T-helper 17 cell (primary cell): Measurements from ENCODE around the gene AKAP13. TPM values are rescaled to one million over a fixed set of nuclear protein-coding genes. Genes with fewer than 3 reads are reported as not detected.

ENCODE experiments used
- ATAC-seq: fragments of 150-1000 bp; cut with Tn5 transposase; 2 replicates; pipeline ENCODE4 v1.10.0; 2021; ENCODE audit warnings: mild to moderate bottlenecking, moderate library complexity
- DNase-seq, 3 donors: peaks; one replicate each; pipeline versions ENCODE4 v3.0.0 to v3.0.0-alpha.2; 2020 to 2021
- H3K9me3 ChIP-seq: one replicate; pipeline ENCODE4 v1.7.0; 2013; ENCODE audit warnings: low read length, mild to moderate bottlenecking; ENCODE audit not compliant: control insufficient read depth, poor library complexity, severe bottlenecking
- H3K27ac Mint-ChIP-seq: one replicate; pipeline ENCODE4 v1.8.0; 2022; ENCODE audit warnings: mild to moderate bottlenecking, moderate library complexity, mixed read lengths
- H3K27me3 Mint-ChIP-seq: one replicate; pipeline ENCODE4 v1.8.0; 2022; ENCODE audit warnings: mixed read lengths
- H3K36me3 Mint-ChIP-seq: one replicate; pipeline ENCODE4 v1.8.0; 2022; ENCODE audit warnings: low read depth, mixed read lengths
- H3K4me1 Mint-ChIP-seq: one replicate; pipeline ENCODE4 v1.8.0; 2022; ENCODE audit warnings: mild to moderate bottlenecking, mixed read lengths
- H3K4me3 Mint-ChIP-seq: one replicate; pipeline ENCODE4 v1.8.0; 2022; ENCODE audit warnings: mild to moderate bottlenecking, moderate library complexity, mixed read lengths
- total RNA-seq, 4 donors: library from RNA in 2 of 4; stranded (reverse) in 2 of 4; gene quantifications; one replicate each; pipeline ENCODE4 v1.2.3 and lab custom pipeline; 2022 to 2026

AKAP13 gene
- total RNA-seq, 2 donors from 2014 or later = 426 to 437 TPM

- Mint-ChIP-seq H3K4me3 (no peak overlapping the region), H3K27ac (no peak overlapping the region), H3K4me1 (peaks cover 48% of the 10 kb centered on the region), H3K36me3 (peaks cover 4% of the 10 kb centered on the region), H3K27me3 (no peaks in the 10 kb centered on the region)
- no peaks in the 10 kb centered on the region for H3K9me3 ChIP-seq
- DNase-seq (no peak), ATAC-seq (peak; percentile 43)
These were observed 239.7 kb downstream of the AKAP13 start for GRCh38 chr15:85619992-85620689.

DNA sequence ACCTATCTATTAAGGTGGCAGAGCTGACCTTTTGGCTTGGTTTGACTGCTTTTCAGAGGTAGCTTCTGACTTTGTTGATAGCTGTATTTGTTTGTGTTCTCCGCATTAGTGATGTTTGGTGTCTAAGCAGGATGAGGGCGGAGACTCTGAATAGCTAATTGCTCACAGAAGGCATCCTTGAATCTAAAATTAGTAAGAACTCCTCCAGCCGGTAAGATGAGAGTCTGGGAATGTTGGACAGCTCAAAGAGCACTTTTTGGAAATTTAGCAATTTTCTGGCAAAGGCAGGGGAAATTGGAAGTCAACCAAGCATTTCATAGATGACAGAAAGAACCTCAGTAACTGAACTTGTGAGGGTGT, 240.3 kb downstream of the AKAP13 start:
- ATAC-seq (peak; percentile 57), DNase-seq (no peak)
- peaks cover 49% of the 10 kb centered on the region for H3K4me1 Mint-ChIP-seq

DNA sequence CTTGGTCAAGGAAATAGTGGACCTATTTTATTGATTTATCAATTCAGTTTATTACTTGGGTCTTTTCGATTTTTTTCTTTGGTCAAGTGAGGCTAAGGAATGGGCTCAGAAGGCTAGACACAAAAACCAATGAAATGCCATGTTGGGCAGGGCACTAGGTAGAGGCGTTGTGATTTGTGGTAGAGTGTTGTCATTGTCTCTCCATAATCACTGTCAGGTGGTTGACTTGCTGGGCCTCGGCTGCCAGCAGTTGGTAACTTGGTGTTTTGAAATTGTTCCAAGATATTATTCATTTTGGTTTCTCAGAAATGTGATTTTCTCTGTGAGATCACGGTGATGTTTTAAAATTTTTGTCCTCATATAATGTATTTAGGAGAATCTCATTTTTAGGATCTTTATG, 240.7 kb downstream of the AKAP13 start:
- H3K9me3 ChIP-seq = no peaks in the 10 kb centered on the region
- Mint-ChIP-seq H3K4me1 (peaks cover 49% of the 10 kb centered on the region), H3K27ac (no peak overlapping the region), H3K4me3 (no peak overlapping the region), H3K36me3 (peaks cover 4% of the 10 kb centered on the region), H3K27me3 (no peaks in the 10 kb centered on the region)
- DNase-seq = no peak
- ATAC-seq = no peak

More for the DNA sequence above, 240.3 kb downstream of the AKAP13 start:
- H3K27me3 Mint-ChIP-seq = no peaks in the 10 kb centered on the region
- no peak overlapping the region for H3K4me3 Mint-ChIP-seq
- no peak overlapping the region for H3K27ac Mint-ChIP-seq
- peaks cover 4% of the 10 kb centered on the region for H3K36me3 Mint-ChIP-seq
- H3K9me3 ChIP-seq = no peaks in the 10 kb centered on the region

GRCh38 chr15:85622221-85622831, 241.9 kb downstream of the AKAP13 start:
- Mint-ChIP-seq H3K4me1 (peaks cover 56% of the 10 kb centered on the region), H3K4me3 (peak overlapping the region; percentile 34), H3K27ac (no peak overlapping the region), H3K27me3 (no peaks in the 10 kb centered on the region), H3K36me3 (peaks cover 7% of the 10 kb centered on the region)
- no peaks in the 10 kb centered on the region for H3K9me3 ChIP-seq
- ATAC-seq (no peak), DNase-seq (no peak)

DNA sequence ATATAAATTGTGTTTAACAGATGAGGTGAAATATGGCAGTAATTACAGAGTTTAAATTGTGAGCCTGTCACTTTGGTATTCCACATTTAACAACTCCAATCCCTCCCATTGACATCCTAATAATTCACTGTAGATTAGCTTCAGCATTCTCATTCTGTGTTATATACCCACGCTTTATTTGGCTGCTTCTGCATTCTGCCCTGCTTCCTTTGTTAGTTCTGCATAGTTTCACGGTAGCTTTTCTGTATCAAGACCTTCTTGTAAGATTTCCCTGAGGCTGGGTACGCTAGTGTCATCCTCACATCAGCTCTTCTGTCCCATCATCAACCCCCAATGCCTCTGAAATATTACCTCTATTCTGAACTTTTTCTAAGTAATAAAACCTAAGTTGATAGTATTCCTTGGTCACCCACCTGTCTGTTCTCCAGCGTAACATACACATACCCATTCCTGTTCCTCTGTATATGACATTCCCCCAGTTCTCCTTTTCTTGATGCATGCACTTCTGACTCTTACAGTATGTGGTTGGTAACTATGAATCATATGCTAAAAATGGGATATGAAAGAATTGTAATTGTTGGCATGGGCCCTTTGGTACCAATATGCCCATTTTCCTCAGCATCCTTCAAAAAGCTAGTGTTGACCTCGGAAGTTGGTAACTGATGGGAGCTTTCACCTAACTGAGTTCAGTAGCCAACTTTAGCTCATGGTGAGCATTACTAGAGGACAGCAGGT, 243.1 kb downstream of the AKAP13 start:
- H3K4me1 Mint-ChIP-seq = peaks cover 54% of the 10 kb centered on the region
- peak overlapping the region; percentile 82 for H3K4me3 Mint-ChIP-seq
- H3K27me3 Mint-ChIP-seq = no peaks in the 10 kb centered on the region

DNA sequence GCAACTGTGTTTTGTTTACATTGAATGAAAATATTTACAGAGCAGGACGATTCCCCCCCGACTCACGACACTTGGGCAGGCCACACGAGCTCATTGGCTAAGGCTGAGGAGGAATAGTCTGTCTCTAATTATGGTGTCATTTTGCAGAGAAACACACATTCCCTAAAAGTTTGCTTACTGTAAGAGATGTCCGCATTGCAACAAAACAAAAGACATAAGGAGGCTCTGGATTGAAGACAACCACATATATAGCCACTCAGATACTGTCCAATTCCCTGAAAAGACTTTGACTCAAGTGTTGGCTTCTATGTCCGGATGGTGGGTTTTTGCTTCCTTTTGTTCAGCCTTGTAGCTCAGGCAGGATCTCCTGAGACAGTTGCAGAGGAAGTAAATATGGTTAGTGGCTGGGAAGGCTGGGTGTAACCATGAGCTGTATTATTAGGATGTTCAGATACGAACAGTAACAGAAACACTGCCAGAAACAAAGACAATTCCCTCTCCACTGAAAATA, 243.9 kb downstream of the AKAP13 start:
- H3K27me3 Mint-ChIP-seq = no peaks in the 10 kb centered on the region
- peaks cover 59% of the 10 kb centered on the region for H3K4me1 Mint-ChIP-seq
- no peaks in the 10 kb centered on the region for H3K9me3 ChIP-seq
- H3K27ac Mint-ChIP-seq = no peak overlapping the region
- H3K36me3 Mint-ChIP-seq = peaks cover 8% of the 10 kb centered on the region
- peak overlapping the region; percentile 82 for H3K4me3 Mint-ChIP-seq
- DNase-seq (no peak), ATAC-seq (no peak)

More for the DNA sequence above, 243.1 kb downstream of the AKAP13 start:
- Mint-ChIP-seq H3K27ac (no peak overlapping the region), H3K36me3 (peaks cover 8% of the 10 kb centered on the region)
- no peaks in the 10 kb centered on the region for H3K9me3 ChIP-seq
- DNase-seq (no peak), ATAC-seq (no peak)

DNA sequence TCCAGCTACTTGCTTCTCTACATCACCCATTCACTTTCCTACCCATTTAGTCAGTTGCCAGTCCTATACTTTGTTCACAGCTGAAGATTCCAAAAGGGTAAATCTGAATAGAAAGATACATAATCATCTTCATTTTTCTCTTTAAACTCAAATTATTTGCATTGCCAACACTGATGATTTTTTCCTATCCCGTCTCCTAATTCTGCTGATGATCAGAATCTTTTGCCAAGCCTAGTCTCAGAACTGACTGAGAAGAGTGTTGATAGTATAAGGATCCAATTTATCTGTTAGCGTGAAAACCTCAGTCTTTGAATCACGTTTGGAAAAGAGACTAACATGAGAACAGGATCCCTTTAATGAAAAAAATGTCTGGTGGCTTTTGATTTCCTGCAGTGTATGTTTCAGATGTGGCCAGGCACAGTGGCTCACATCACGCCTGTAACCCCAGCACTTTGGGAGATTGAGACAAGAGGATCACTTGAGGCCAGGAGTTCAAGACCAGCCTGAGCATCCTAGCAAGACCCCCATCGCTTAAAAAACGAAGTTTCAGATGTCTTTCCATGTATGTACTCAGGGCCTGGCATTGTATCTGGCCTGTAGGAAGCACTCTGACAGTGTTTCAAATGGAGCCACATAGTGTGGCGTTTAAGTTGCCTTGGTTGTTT, 244.9 kb downstream of the AKAP13 start:
- peak overlapping the region; percentile 82 for H3K4me3 Mint-ChIP-seq
- peaks cover 63% of the 10 kb centered on the region for H3K4me1 Mint-ChIP-seq
- no peak overlapping the region for H3K27ac Mint-ChIP-seq
- peaks cover 8% of the 10 kb centered on the region for H3K36me3 Mint-ChIP-seq
- H3K27me3 Mint-ChIP-seq = no peaks in the 10 kb centered on the region
- DNase-seq (peak in 1 of 3 donors; percentile 18), ATAC-seq (peak; percentile 56)
- H3K9me3 ChIP-seq = no peaks in the 10 kb centered on the region

- peak overlapping the region; percentile 82 for H3K4me3 Mint-ChIP-seq
- peaks cover 63% of the 10 kb centered on the region for H3K4me1 Mint-ChIP-seq
- H3K27me3 Mint-ChIP-seq = no peaks in the 10 kb centered on the region
- H3K36me3 Mint-ChIP-seq = peaks cover 8% of the 10 kb centered on the region
- no peaks in the 10 kb centered on the region for H3K9me3 ChIP-seq
- no peak overlapping the region for H3K27ac Mint-ChIP-seq
- peak; percentile 82 for ATAC-seq
- no peak for DNase-seq
These were observed 245.5 kb downstream of the AKAP13 start for GRCh38 chr15:85625856-85626255.

DNA sequence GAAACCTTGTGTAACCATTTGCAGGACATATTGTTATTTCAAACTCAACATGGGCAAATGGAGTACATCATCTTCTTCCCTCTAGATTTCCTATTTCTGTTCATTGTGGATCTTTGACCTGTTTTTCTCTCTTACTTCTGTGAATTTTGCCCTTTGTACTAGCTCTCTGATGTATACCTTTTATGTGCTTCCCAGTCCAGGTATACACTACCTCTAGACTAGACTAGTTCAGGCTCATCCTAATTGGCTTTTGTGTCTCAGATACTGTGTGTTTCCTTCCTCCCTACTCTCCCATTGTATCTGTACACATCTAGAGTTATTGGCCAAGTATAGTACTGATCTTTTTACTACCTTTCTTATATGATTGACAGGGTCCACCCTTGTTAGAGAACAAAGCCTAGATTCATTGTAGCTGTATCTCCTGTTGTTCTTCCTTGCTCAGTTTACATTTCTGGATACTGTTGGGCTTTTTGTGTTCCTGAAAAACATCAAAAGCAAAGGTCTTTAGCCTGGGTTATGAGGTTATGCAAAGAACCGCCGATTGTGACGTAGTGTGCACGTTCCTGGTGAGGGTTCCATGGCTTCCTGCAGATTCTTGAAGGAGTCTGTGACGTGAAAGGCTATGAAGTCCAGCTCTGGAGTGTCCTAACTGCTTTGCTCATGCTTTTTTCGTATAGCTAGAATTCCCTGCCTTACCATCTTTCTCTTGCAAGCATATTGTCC, 247.0 kb downstream of the AKAP13 start:
- Mint-ChIP-seq H3K36me3 (peaks cover 8% of the 10 kb centered on the region), H3K27me3 (no peaks in the 10 kb centered on the region), H3K27ac (peak overlapping the region; percentile 0), H3K4me1 (peaks cover 59% of the 10 kb centered on the region), H3K4me3 (no peak overlapping the region)
- no peak for DNase-seq
- no peaks in the 10 kb centered on the region for H3K9me3 ChIP-seq
- ATAC-seq = no peak

- Mint-ChIP-seq H3K4me1 (peaks cover 38% of the 10 kb centered on the region), H3K36me3 (peaks cover 6% of the 10 kb centered on the region), H3K4me3 (no peak overlapping the region), H3K27me3 (no peaks in the 10 kb centered on the region), H3K27ac (peak overlapping the region; percentile 73)
- DNase-seq = no peak
- H3K9me3 ChIP-seq = no peaks in the 10 kb centered on the region
- no peak for ATAC-seq
These were observed 249.9 kb downstream of the AKAP13 start for GRCh38 chr15:85630311-85630710.

DNA sequence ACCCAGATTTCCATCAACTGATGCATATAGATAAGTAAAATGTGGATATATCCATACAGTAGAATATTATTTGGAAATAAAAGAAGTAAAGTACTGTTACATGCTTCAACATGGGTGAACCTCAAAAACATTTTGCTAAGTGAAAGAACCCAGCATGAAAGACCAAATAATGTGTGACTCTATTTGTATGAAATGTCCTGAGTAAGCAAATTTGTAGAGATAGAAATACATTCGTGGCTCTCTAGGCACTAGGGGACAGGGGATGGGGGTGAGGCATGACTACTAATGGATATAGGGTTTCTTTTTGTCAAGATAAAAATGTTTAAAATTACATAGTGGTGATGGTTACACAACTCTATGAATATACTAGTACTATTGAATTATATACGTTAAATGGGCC, 250.6 kb downstream of the AKAP13 start:
- Mint-ChIP-seq H3K4me3 (no peak overlapping the region), H3K27ac (peak overlapping the region; percentile 73), H3K27me3 (no peaks in the 10 kb centered on the region), H3K36me3 (peaks cover 6% of the 10 kb centered on the region), H3K4me1 (peaks cover 35% of the 10 kb centered on the region)
- ATAC-seq (no peak), DNase-seq (no peak)
- H3K9me3 ChIP-seq = no peaks in the 10 kb centered on the region

DNA sequence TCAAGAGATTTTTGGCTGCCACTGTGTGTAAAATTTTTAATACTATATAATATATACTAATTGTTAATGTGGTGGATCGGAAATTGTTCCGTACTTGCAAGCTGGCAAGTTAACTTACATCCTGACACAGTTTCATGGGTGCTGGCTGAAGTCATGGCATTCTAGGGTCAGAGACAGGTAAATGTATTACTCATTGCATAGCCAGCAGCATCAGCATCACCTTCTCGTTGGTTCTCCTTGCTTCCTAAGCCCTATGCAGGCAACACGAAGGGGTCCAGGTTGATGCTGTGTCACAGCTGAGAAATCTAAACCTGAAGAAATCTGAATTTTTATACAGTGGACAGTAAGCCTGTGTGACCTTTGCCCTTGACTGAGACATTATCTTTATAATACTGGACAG, 251.6 kb downstream of the AKAP13 start:
- H3K4me1 Mint-ChIP-seq = peaks cover 32% of the 10 kb centered on the region

More for the DNA sequence above, 251.6 kb downstream of the AKAP13 start:
- no peak for DNase-seq
- H3K9me3 ChIP-seq = no peaks in the 10 kb centered on the region
- H3K36me3 Mint-ChIP-seq = peaks cover 6% of the 10 kb centered on the region
- no peak for ATAC-seq
- H3K27me3 Mint-ChIP-seq = no peaks in the 10 kb centered on the region
- no peak overlapping the region for H3K4me3 Mint-ChIP-seq
- H3K27ac Mint-ChIP-seq = no peak overlapping the region
